Measurements from ENCODE around the gene RIMBP2. TPM values are rescaled to one million over a fixed set of nuclear protein-coding genes. Genes with fewer than 3 reads are reported as not detected.

The RIMBP2 gene
- total and polyA plus RNA-seq, 11 donors = 2.1 TPM; not detected in 10

GRCh38 chr12:130479401-130480125 lies 236.5 kb downstream of the RIMBP2 start:
- no peak overlapping the region for H3K4me3 ChIP-seq
- intact Hi-C loops (cut with DNase I) = no loop called here
- no peaks in the 10 kb centered on the region for H3K9me3 ChIP-seq
- H3K27me3 ChIP-seq = peaks cover 0 to 58% (median 10%) of the 10 kb centered on the region in 9 donors
- ATAC-seq (no peak), DNase-seq (no peak)
- H3K27ac ChIP-seq = no peak overlapping the region
- WGBS, 4 donors = 45 to 69% (median 64%) methylated on average over 11 to 23 of the region's 23 CpGs
- H3K4me1 ChIP-seq = no peaks in the 10 kb centered on the region
- no peaks in the 10 kb centered on the region for H3K36me3 ChIP-seq
- no peak for TF ChIP-seq POLR2A (IDR thresholded peaks at IDR 0.05)
- TF ChIP-seq, protein P1, sequence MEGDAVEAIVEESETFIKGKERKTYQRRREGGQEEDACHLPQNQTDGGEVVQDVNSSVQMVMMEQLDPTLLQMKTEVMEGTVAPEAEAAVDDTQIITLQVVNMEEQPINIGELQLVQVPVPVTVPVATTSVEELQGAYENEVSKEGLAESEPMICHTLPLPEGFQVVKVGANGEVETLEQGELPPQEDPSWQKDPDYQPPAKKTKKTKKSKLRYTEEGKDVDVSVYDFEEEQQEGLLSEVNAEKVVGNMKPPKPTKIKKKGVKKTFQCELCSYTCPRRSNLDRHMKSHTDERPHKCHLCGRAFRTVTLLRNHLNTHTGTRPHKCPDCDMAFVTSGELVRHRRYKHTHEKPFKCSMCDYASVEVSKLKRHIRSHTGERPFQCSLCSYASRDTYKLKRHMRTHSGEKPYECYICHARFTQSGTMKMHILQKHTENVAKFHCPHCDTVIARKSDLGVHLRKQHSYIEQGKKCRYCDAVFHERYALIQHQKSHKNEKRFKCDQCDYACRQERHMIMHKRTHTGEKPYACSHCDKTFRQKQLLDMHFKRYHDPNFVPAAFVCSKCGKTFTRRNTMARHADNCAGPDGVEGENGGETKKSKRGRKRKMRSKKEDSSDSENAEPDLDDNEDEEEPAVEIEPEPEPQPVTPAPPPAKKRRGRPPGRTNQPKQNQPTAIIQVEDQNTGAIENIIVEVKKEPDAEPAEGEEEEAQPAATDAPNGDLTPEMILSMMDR (IDR thresholded peaks at IDR 0.05) = no peak

DNA sequence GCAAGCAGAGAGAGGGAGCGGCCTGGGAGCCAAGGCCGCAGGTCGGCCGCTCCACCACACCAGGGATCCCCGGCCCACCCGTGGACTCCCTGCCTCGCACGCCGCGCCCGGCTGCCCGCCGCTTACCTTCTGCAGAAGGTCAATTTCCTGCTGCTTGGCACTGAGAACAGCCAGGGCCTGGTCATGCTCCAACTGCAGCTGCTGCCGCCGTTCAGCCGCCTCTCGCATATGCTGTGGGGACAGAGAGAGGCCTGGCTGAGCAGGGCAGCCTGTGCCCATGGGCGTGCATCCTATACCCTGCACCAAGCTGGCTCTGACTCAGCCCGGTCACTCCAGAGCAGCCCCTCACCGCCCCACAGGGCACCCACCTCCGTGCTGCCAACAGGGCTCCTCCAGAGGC lies 237.3 kb downstream of the RIMBP2 start:
- no peak for TF ChIP-seq POLR2A (IDR thresholded peaks at IDR 0.05)
- TF ChIP-seq, protein P1 (IDR thresholded peaks at IDR 0.05) = no peak
- no peak overlapping the region for H3K4me3 ChIP-seq
- peaks cover 0 to 58% (median 10%) of the 10 kb centered on the region in 9 donors for H3K27me3 ChIP-seq
- H3K27ac ChIP-seq = no peak overlapping the region
- no peak for ATAC-seq
- 85 to 88% (median 86%) methylated on average over 14 to 21 of the region's 21 CpGs for WGBS, 4 donors
- H3K36me3 ChIP-seq = no peaks in the 10 kb centered on the region
- intact Hi-C loops (cut with DNase I) = no loop called here
- no peaks in the 10 kb centered on the region for H3K4me1 ChIP-seq
- no peak for DNase-seq
- no peaks in the 10 kb centered on the region for H3K9me3 ChIP-seq

GRCh38 chr12:130477701-130478100 lies 238.4 kb downstream of the RIMBP2 start:
- DNase-seq (no peak), ATAC-seq (no peak)
- no peak for TF ChIP-seq POLR2A (IDR thresholded peaks at IDR 0.05)
- Histone ChIP-seq H3K27ac (no peak overlapping the region), H3K4me3 (no peak overlapping the region), H3K36me3 (no peaks in the 10 kb centered on the region), H3K9me3 (no peaks in the 10 kb centered on the region), H3K27me3 (peaks cover 0 to 64% (median 10%) of the 10 kb centered on the region in 9 donors), H3K4me1 (no peaks in the 10 kb centered on the region)
- 57 to 65% (median 61%) methylated on average over 7 to 9 of the region's 9 CpGs for WGBS, 4 donors
- intact Hi-C loops (cut with DNase I) = no loop called here

- no peak for DNase-seq
- intact Hi-C loops (cut with DNase I) = no loop called here
- no peak for TF ChIP-seq POLR2A (IDR thresholded peaks at IDR 0.05)
- TF ChIP-seq, protein P1 (IDR thresholded peaks at IDR 0.05) = no peak
These were observed 238.8 kb downstream of the RIMBP2 start for GRCh38 chr12:130477266-130477665.

More at GRCh38 chr12:130477266-130477665, 238.8 kb downstream of the RIMBP2 start:
- ATAC-seq = no peak
- no peaks in the 10 kb centered on the region for H3K36me3 ChIP-seq
- no peak overlapping the region for H3K4me3 ChIP-seq
- WGBS, 4 donors = 69 to 75% (median 74%) methylated on average over 12 of the region's 12 CpGs
- no peaks in the 10 kb centered on the region for H3K9me3 ChIP-seq
- no peak overlapping the region for H3K27ac ChIP-seq
- H3K4me1 ChIP-seq = no peaks in the 10 kb centered on the region
- H3K27me3 ChIP-seq = peaks cover 0 to 61% (median 10%) of the 10 kb centered on the region in 9 donors
